ENCODE data around the gene ACAP2. TPM values are rescaled to one million over a fixed set of nuclear protein-coding genes. Genes with fewer than 3 reads are reported as not detected.

ACAP2 gene
- total and polyA plus RNA-seq, 2 donors: 18.9 to 40.4 TPM

- Histone ChIP-seq H3K27ac (ENCODE audit: low read depth in 1 of 2, low read length in 1 of 2) (no peak overlapping the region), H3K4me1 (ENCODE audit: control insufficient read depth in 2 of 2, insufficient read depth in 2 of 2, low read length in 2 of 2) (no peaks in the 10 kb centered on the region), H3K4me3 (ENCODE audit: low read length in 2 of 2) (no peak overlapping the region), H3K27me3 (ENCODE audit: control insufficient read depth in 2 of 2, insufficient read depth in 1 of 2, low read length in 1 of 2) (no peaks in the 10 kb centered on the region), H3K9me3 (ENCODE audit: control insufficient read depth in 2 of 2, insufficient read depth in 1 of 2, low read length in 1 of 2) (no peaks in the 10 kb centered on the region), H3K36me3 (ENCODE audit: control insufficient read depth in 2 of 2, insufficient read depth in 2 of 2, low read length in 1 of 2) (peaks cover 3 to 7% of the 10 kb centered on the region in 2 donors)
- 97% methylated on average over 5 of the region's 5 CpGs for WGBS
- no peak for DNase-seq (ENCODE audit: low read depth in 6 of 9, low spot score in 9 of 9)
Measured at GRCh38 chr3:195348426-195349115, 94.2 kb downstream of the ACAP2 start.

- 98% methylated on average over 8 of the region's 8 CpGs for WGBS
- Histone ChIP-seq H3K27ac (ENCODE audit: low read depth in 1 of 2, low read length in 1 of 2) (no peak overlapping the region), H3K4me3 (ENCODE audit: low read length in 2 of 2) (no peak overlapping the region), H3K9me3 (ENCODE audit: control insufficient read depth in 2 of 2, insufficient read depth in 1 of 2, low read length in 1 of 2) (no peaks in the 10 kb centered on the region), H3K4me1 (ENCODE audit: control insufficient read depth in 2 of 2, insufficient read depth in 2 of 2, low read length in 2 of 2) (no peaks in the 10 kb centered on the region), H3K27me3 (ENCODE audit: control insufficient read depth in 2 of 2, insufficient read depth in 1 of 2, low read length in 1 of 2) (no peaks in the 10 kb centered on the region), H3K36me3 (ENCODE audit: control insufficient read depth in 2 of 2, insufficient read depth in 2 of 2, low read length in 1 of 2) (peaks cover 4 to 17% of the 10 kb centered on the region in 2 donors)
- DNase-seq (ENCODE audit: low read depth in 6 of 9, low spot score in 9 of 9): no peak
Measured at GRCh38 chr3:195337747-195338146, 105.1 kb downstream of the ACAP2 start.

- WGBS: 99% methylated on average over 1 of the region's 1 CpG
- H3K36me3 ChIP-seq (ENCODE audit: control insufficient read depth in 2 of 2, insufficient read depth in 2 of 2, low read length in 1 of 2): peaks cover 12 to 20% of the 10 kb centered on the region in 2 donors
- no peak overlapping the region for H3K27ac ChIP-seq (ENCODE audit: low read depth in 1 of 2, low read length in 1 of 2)
Measured at GRCh38 chr3:195334967-195335366, 107.9 kb downstream of the ACAP2 start.

GRCh38 chr3:195319060-195319459, 123.8 kb downstream of the ACAP2 start:
- Histone ChIP-seq H3K4me3 (ENCODE audit: low read length in 2 of 2) (no peak overlapping the region), H3K36me3 (ENCODE audit: control insufficient read depth in 2 of 2, insufficient read depth in 2 of 2, low read length in 1 of 2) (peaks cover 18 to 19% of the 10 kb centered on the region in 2 donors), H3K27ac (ENCODE audit: low read depth in 1 of 2, low read length in 1 of 2) (no peak overlapping the region), H3K4me1 (ENCODE audit: control insufficient read depth in 2 of 2, insufficient read depth in 2 of 2, low read length in 2 of 2) (no peaks in the 10 kb centered on the region), H3K27me3 (ENCODE audit: control insufficient read depth in 2 of 2, insufficient read depth in 1 of 2, low read length in 1 of 2) (no peaks in the 10 kb centered on the region), H3K9me3 (ENCODE audit: control insufficient read depth in 2 of 2, insufficient read depth in 1 of 2, low read length in 1 of 2) (peaks cover 6 to 13% of the 10 kb centered on the region in 2 donors)
- peak in 1 of 9 donors; percentile 4 for DNase-seq (ENCODE audit: low read depth in 6 of 9, low spot score in 9 of 9)
- over 99% methylated on average over 5 of the region's 5 CpGs for WGBS

More at GRCh38 chr3:195334967-195335366, 107.9 kb downstream of the ACAP2 start:
- H3K9me3 ChIP-seq (ENCODE audit: control insufficient read depth in 2 of 2, insufficient read depth in 1 of 2, low read length in 1 of 2): no peaks in the 10 kb centered on the region
- no peak for DNase-seq (ENCODE audit: low read depth in 6 of 9, low spot score in 9 of 9)
- H3K4me1 ChIP-seq (ENCODE audit: control insufficient read depth in 2 of 2, insufficient read depth in 2 of 2, low read length in 2 of 2): no peaks in the 10 kb centered on the region
- H3K4me3 ChIP-seq (ENCODE audit: low read length in 2 of 2): no peak overlapping the region
- no peaks in the 10 kb centered on the region for H3K27me3 ChIP-seq (ENCODE audit: control insufficient read depth in 2 of 2, insufficient read depth in 1 of 2, low read length in 1 of 2)

- H3K36me3 ChIP-seq (ENCODE audit: control insufficient read depth in 2 of 2, insufficient read depth in 2 of 2, low read length in 1 of 2): no peaks in the 10 kb centered on the region
- WGBS: 86% methylated on average over 6 of the region's 6 CpGs
- no peaks in the 10 kb centered on the region for H3K9me3 ChIP-seq (ENCODE audit: control insufficient read depth in 2 of 2, insufficient read depth in 1 of 2, low read length in 1 of 2)
- no peak overlapping the region for H3K27ac ChIP-seq (ENCODE audit: low read depth in 1 of 2, low read length in 1 of 2)
- no peak for DNase-seq (ENCODE audit: low read depth in 6 of 9, low spot score in 9 of 9)
- H3K4me1 ChIP-seq (ENCODE audit: control insufficient read depth in 2 of 2, insufficient read depth in 2 of 2, low read length in 2 of 2): no peaks in the 10 kb centered on the region
- no peak overlapping the region for H3K4me3 ChIP-seq (ENCODE audit: low read length in 2 of 2)
- H3K27me3 ChIP-seq (ENCODE audit: control insufficient read depth in 2 of 2, insufficient read depth in 1 of 2, low read length in 1 of 2): no peaks in the 10 kb centered on the region
Measured at GRCh38 chr3:195312714-195313113, 130.1 kb downstream of the ACAP2 start.

GRCh38 chr3:195307711-195308110, 135.1 kb downstream of the ACAP2 start:
- H3K36me3 ChIP-seq (ENCODE audit: control insufficient read depth in 2 of 2, insufficient read depth in 2 of 2, low read length in 1 of 2): peaks cover 16 to 23% of the 10 kb centered on the region in 2 donors
- no peaks in the 10 kb centered on the region for H3K4me1 ChIP-seq (ENCODE audit: control insufficient read depth in 2 of 2, insufficient read depth in 2 of 2, low read length in 2 of 2)
- H3K4me3 ChIP-seq (ENCODE audit: low read length in 2 of 2): no peak overlapping the region
- no peak for DNase-seq (ENCODE audit: low read depth in 6 of 9, low spot score in 9 of 9)
- H3K9me3 ChIP-seq (ENCODE audit: control insufficient read depth in 2 of 2, insufficient read depth in 1 of 2, low read length in 1 of 2): no peaks in the 10 kb centered on the region
- H3K27me3 ChIP-seq (ENCODE audit: control insufficient read depth in 2 of 2, insufficient read depth in 1 of 2, low read length in 1 of 2): no peaks in the 10 kb centered on the region
- H3K27ac ChIP-seq (ENCODE audit: low read depth in 1 of 2, low read length in 1 of 2): no peak overlapping the region

GRCh38 chr3:195306369-195306768, 136.5 kb downstream of the ACAP2 start:
- 98% methylated on average over 4 of the region's 4 CpGs for WGBS
- Histone ChIP-seq H3K4me3 (ENCODE audit: low read length in 2 of 2) (no peak overlapping the region), H3K4me1 (ENCODE audit: control insufficient read depth in 2 of 2, insufficient read depth in 2 of 2, low read length in 2 of 2) (no peaks in the 10 kb centered on the region), H3K27ac (ENCODE audit: low read depth in 1 of 2, low read length in 1 of 2) (no peak overlapping the region), H3K9me3 (ENCODE audit: control insufficient read depth in 2 of 2, insufficient read depth in 1 of 2, low read length in 1 of 2) (no peaks in the 10 kb centered on the region), H3K36me3 (ENCODE audit: control insufficient read depth in 2 of 2, insufficient read depth in 2 of 2, low read length in 1 of 2) (peaks cover 20 to 31% of the 10 kb centered on the region in 2 donors), H3K27me3 (ENCODE audit: control insufficient read depth in 2 of 2, insufficient read depth in 1 of 2, low read length in 1 of 2) (no peaks in the 10 kb centered on the region)
- no peak for DNase-seq (ENCODE audit: low read depth in 6 of 9, low spot score in 9 of 9)

- DNase-seq (ENCODE audit: low read depth in 6 of 9, low spot score in 9 of 9): no peak
- Histone ChIP-seq H3K4me1 (ENCODE audit: control insufficient read depth in 2 of 2, insufficient read depth in 2 of 2, low read length in 2 of 2) (no peaks in the 10 kb centered on the region), H3K27ac (ENCODE audit: low read depth in 1 of 2, low read length in 1 of 2) (no peak overlapping the region), H3K4me3 (ENCODE audit: low read length in 2 of 2) (no peak overlapping the region), H3K36me3 (ENCODE audit: control insufficient read depth in 2 of 2, insufficient read depth in 2 of 2, low read length in 1 of 2) (peaks cover 24 to 40% of the 10 kb centered on the region in 2 donors), H3K9me3 (ENCODE audit: control insufficient read depth in 2 of 2, insufficient read depth in 1 of 2, low read length in 1 of 2) (no peaks in the 10 kb centered on the region), H3K27me3 (ENCODE audit: control insufficient read depth in 2 of 2, insufficient read depth in 1 of 2, low read length in 1 of 2) (no peaks in the 10 kb centered on the region)
- WGBS: 96% methylated on average over 3 of the region's 3 CpGs
Measured at GRCh38 chr3:195302431-195302830, 140.4 kb downstream of the ACAP2 start.

- Histone ChIP-seq H3K4me3 (ENCODE audit: low read length in 2 of 2) (no peak overlapping the region), H3K9me3 (ENCODE audit: control insufficient read depth in 2 of 2, insufficient read depth in 1 of 2, low read length in 1 of 2) (no peaks in the 10 kb centered on the region), H3K27ac (ENCODE audit: low read depth in 1 of 2, low read length in 1 of 2) (no peak overlapping the region), H3K36me3 (ENCODE audit: control insufficient read depth in 2 of 2, insufficient read depth in 2 of 2, low read length in 1 of 2) (peaks cover 18 to 45% of the 10 kb centered on the region in 2 donors), H3K27me3 (ENCODE audit: control insufficient read depth in 2 of 2, insufficient read depth in 1 of 2, low read length in 1 of 2) (no peaks in the 10 kb centered on the region), H3K4me1 (ENCODE audit: control insufficient read depth in 2 of 2, insufficient read depth in 2 of 2, low read length in 2 of 2) (no peaks in the 10 kb centered on the region)
- no peak for DNase-seq (ENCODE audit: low read depth in 6 of 9, low spot score in 9 of 9)
Measured at GRCh38 chr3:195297446-195297845, 145.4 kb downstream of the ACAP2 start.
